Subcutaneous adipose tissue (tissue), 4 donors: ENCODE data around the gene UROC1. TPM values are rescaled to one million over a fixed set of nuclear protein-coding genes. Genes with fewer than 3 reads are reported as not detected.

ENCODE experiments used
- total RNA-seq, 4 donors: library from RNA; depleted of rRNA; stranded (reverse); fragments of >200 nt; gene quantifications; one replicate each; pipeline ENCODE4 v1.1.0, GENCODE V29; 2016
- TF ChIP-seq, protein P1 (sequence below): fragments of 450-650 bp; IDR thresholded peaks from one replicate; pipeline ENCODE4 v1.5.1; 2016; ENCODE audit warnings: low read depth, mild to moderate bottlenecking, control low read depth, antibody characterized with exemption, moderate library complexity

Gene UROC1
- total RNA-seq, 4 donors from 2014 or later: not detected

DNA sequence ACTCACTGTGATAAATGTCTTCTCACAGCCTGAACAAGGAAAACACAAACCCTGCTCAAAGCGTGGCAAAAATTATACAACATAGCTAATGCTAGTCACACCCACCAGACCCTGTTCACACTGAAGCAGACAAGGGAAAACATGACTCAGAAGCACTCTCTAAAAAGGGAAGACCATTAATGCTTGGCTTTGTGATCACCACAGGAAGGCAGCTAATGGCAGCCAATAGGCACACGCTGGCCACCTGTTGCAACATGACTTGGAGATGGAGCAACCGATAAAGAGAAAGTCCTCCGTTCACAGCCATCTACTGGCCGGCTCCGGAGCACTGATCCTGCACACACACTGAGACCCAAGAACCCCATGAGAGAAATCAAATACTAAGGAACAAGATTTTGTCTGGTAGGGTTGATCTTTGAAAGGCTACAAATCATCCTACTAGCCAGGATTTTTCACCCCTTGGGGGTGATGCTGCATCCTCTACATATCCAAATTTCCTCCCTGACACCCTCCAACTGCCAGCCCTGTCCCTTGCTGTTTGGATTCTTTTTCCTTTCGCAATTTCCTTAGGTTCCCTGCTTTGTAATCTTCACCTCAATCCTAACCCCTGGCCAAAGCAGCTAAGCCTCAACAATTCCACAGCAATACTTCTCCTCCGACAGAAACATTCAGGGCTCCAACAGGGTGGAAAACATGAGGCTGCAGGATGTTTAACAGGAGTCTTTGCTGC, 45.1 kb downstream of the UROC1 start:
- TF ChIP-seq, protein P1, sequence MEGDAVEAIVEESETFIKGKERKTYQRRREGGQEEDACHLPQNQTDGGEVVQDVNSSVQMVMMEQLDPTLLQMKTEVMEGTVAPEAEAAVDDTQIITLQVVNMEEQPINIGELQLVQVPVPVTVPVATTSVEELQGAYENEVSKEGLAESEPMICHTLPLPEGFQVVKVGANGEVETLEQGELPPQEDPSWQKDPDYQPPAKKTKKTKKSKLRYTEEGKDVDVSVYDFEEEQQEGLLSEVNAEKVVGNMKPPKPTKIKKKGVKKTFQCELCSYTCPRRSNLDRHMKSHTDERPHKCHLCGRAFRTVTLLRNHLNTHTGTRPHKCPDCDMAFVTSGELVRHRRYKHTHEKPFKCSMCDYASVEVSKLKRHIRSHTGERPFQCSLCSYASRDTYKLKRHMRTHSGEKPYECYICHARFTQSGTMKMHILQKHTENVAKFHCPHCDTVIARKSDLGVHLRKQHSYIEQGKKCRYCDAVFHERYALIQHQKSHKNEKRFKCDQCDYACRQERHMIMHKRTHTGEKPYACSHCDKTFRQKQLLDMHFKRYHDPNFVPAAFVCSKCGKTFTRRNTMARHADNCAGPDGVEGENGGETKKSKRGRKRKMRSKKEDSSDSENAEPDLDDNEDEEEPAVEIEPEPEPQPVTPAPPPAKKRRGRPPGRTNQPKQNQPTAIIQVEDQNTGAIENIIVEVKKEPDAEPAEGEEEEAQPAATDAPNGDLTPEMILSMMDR: no peak

DNA sequence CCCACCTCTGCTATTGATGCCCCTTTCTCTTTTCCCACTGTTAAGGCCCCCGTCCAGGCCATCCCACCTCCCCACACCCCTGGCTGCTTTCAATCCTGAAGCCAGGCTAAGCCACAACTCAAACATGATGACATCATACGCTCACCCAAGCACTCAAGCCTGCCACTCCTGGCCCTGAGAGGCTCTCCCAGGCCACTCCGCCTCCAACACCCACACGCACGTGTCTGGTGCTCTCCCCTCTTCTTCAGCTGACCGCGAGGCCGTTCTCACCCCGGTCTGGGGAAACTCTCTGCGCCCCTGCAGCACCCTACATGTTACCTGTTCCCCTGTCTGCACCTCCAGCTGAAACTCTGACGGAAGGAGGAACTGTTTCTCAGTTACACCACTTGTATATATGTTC, 48.1 kb downstream of the UROC1 start:
- TF ChIP-seq, protein P1: no peak

- TF ChIP-seq, protein P1: no peak
Observed at GRCh38 chr3:126468028-126468891, 49.3 kb downstream of the UROC1 start.

- TF ChIP-seq, protein P1: no peak
Observed at GRCh38 chr3:126467611-126467955, 50.0 kb downstream of the UROC1 start.

- TF ChIP-seq, protein P1: no peak
Observed at GRCh38 chr3:126466886-126467610, 50.5 kb downstream of the UROC1 start.

DNA sequence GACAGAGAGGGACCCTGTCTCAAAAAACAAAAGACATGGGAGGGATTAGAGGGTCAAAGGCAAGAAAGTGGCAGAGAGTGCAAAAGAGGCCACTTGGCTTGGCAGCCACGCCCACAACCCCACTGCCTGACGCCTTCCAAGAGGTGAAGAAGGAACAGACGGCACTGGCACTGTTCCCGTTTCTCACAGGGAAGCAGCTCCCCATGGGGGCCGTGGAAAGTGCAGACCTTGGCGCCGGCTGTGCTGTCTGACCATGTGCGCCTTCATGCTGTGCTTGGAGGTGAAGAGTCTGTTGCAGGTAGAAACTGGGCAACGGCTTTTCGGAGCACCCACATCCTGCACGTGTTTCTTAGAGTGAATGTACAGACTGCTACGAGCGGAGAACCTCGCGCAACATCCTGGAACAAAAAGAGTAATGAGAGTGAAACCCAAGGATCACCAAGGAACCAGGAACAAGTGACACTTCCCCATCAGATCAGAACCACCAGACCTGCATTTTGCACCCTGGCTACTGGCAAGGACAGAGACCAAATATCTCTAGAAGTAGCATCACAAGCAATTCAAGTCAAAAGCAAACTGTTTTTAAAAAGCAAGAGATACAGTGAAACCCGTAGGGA, 51.5 kb downstream of the UROC1 start:
- TF ChIP-seq, protein P1: no peak
